ENCODE data around the gene KATNB1.
A peak's percentile ranks its signal among the peaks of the same experiment; 100 is the strongest.
"Not testable (repeated sequence)": the region's sequence is repeated elsewhere in the genome, so short reads cannot be mapped to it uniquely, and the experiment has no call there.

The KATNB1 gene

GRCh38 chr16:57703416-57704010 lies 32.1 kb upstream of the KATNB1 start:
- no peak for DNase-seq

GRCh38 chr16:57704011-57704904 lies 31.3 kb upstream of the KATNB1 start:
- DNase-seq: no peak

GRCh38 chr16:57704905-57705852 lies 30.4 kb upstream of the KATNB1 start:
- DNase-seq: no peak

- DNase-seq: no peak
These were observed 28.9 kb upstream of the KATNB1 start for GRCh38 chr16:57706717-57707116.

GRCh38 chr16:57707331-57707730 lies 28.2 kb upstream of the KATNB1 start:
- DNase-seq: no peak

- no peak for DNase-seq
These were observed 27.4 kb upstream of the KATNB1 start for GRCh38 chr16:57708168-57708567.

- DNase-seq: no peak
These were observed 25.9 kb upstream of the KATNB1 start for GRCh38 chr16:57709663-57710062.

GRCh38 chr16:57711346-57711745 lies 24.2 kb upstream of the KATNB1 start:
- no peak for DNase-seq

GRCh38 chr16:57711993-57712392 lies 23.6 kb upstream of the KATNB1 start:
- no peak for DNase-seq

- not testable (repeated sequence) for DNase-seq
These were observed 23.0 kb upstream of the KATNB1 start for GRCh38 chr16:57712569-57712968.

GRCh38 chr16:57713596-57713995 lies 22.0 kb upstream of the KATNB1 start:
- DNase-seq: no peak

GRCh38 chr16:57714047-57714446 lies 21.5 kb upstream of the KATNB1 start:
- no peak for DNase-seq

- peak; percentile 25 for DNase-seq
These were observed 15.4 kb upstream of the KATNB1 start for GRCh38 chr16:57720142-57720575.

GRCh38 chr16:57721356-57722209 lies 14.0 kb upstream of the KATNB1 start:
- no peak for DNase-seq

- no peak for DNase-seq
These were observed 13.4 kb upstream of the KATNB1 start for GRCh38 chr16:57722210-57722499.

GRCh38 chr16:57722651-57723050 lies 12.9 kb upstream of the KATNB1 start:
- no peak for DNase-seq

GRCh38 chr16:57723170-57723569 lies 12.4 kb upstream of the KATNB1 start:
- no peak for DNase-seq

- no peak for DNase-seq
These were observed 11.0 kb upstream of the KATNB1 start for GRCh38 chr16:57724531-57724930.

GRCh38 chr16:57725151-57725550 lies 10.4 kb upstream of the KATNB1 start:
- no peak for DNase-seq

GRCh38 chr16:57725554-57725953 lies 10.0 kb upstream of the KATNB1 start:
- DNase-seq: no peak

- no peak for DNase-seq
These were observed 9.6 kb upstream of the KATNB1 start for GRCh38 chr16:57725976-57726375.

- no peak for DNase-seq
These were observed 9.1 kb upstream of the KATNB1 start for GRCh38 chr16:57726433-57726947.
